HCT116 (cell line): ENCODE data around the gene LALBA. TPM values are rescaled to one million over a fixed set of nuclear protein-coding genes. Genes with fewer than 3 reads are reported as not detected.

Source experiments
- ATAC-seq: fragments of 200-7000 bp; cut with Tn5 transposase; 2 replicates; pipeline ENCODE4 v1.9.1; 2020; ENCODE audit warnings: mild to moderate bottlenecking, moderate library complexity
- BruUV-seq: library from RNA; stranded (reverse); fragments of 400-500 nt; replicated peaks from 2 replicates; lab custom pipeline; 2021; lab: Mats Ljungman, UMichigan
- CTCF ChIA-PET: fragments of 300-600 bp; sonication (Branson Sonifier 250); formaldehyde crosslinking; loops from one replicate; lab custom pipeline; 2021; ENCODE audit warnings: antibody characterized with exemption; lab: Charles Lee
- POLR2A ChIA-PET: fragments of 300-600, 350-600 bp; sonication (Branson Sonifier 250); formaldehyde crosslinking; loops from one replicate; lab custom pipeline; 2021; ENCODE audit warnings: antibody characterized with exemption; lab: Charles Lee
- RAD21 ChIA-PET, 2 experiments: fragments of 300-600 bp; sonication (Branson Sonifier 250); formaldehyde crosslinking; loops; one replicate each; lab custom pipeline; 2023; ENCODE audit warnings: low total read pairs in 2 of 2; ENCODE audit not compliant: uncharacterized antibody in 2 of 2, unreplicated experiment in 2 of 2, low non-redundant PET in 1 of 2; lab: Charles Lee
- DNase-seq: peaks from one replicate; pipeline ENCODE4 v3.0.0-alpha.2; 2010; ENCODE audit warnings: low read depth, low spot score
- H2AFZ ChIP-seq: fragments of 200-600 bp; shearing (Covaris generic), sonication (generic); 2 replicates; pipeline ENCODE4 v1.6.1; 2017; ENCODE audit warnings: low read depth, mixed run types, mixed read lengths, antibody characterized with exemption, low read length; ENCODE audit not compliant: poor library complexity, severe bottlenecking
- H3K27ac ChIP-seq: 2 replicates; pipeline ENCODE4 v1.5.1; 2012; ENCODE audit warnings: low read depth, low read length
- H3K27me3 ChIP-seq: fragments of 200-600 bp; sonication (generic); 2 replicates; pipeline ENCODE4 v1.6.1; 2016; ENCODE audit warnings: mixed run types, low read length, mixed read lengths; ENCODE audit not compliant: insufficient read depth
- H3K36me3 ChIP-seq, 2 experiments: fragments of 200-500 bp in 1 of 2; fragments of 200-600 bp in 1 of 2; sonication (Bioruptor generic) in 1 of 2; sonication (generic) in 1 of 2; 2 replicates each; pipeline versions ENCODE4 v1.5.1 to v1.6.1; 2014 to 2016; ENCODE audit warnings: low read length in 2 of 2, inconsistent platforms in 1 of 2, mixed read lengths in 1 of 2, mixed run types in 1 of 2; ENCODE audit not compliant: insufficient read depth in 2 of 2, control insufficient read depth in 1 of 2
- H3K4me1 ChIP-seq, 2 experiments: fragments of 200-600 bp in 1 of 2; sonication (generic) in 1 of 2; 2 replicates each; pipeline versions ENCODE4 v1.5.1 to v1.6.1; 2012 to 2017; ENCODE audit warnings: low read length in 2 of 2, inconsistent platforms in 1 of 2, mild to moderate bottlenecking in 1 of 2, mixed read lengths in 1 of 2, mixed run types in 1 of 2, moderate library complexity in 1 of 2; ENCODE audit not compliant: insufficient read depth in 2 of 2, control insufficient read depth in 1 of 2
- H3K4me2 ChIP-seq: fragments of 200-600 bp; sonication (generic); 2 replicates; pipeline ENCODE4 v1.6.1; 2017; ENCODE audit warnings: mixed run types, low read length, mixed read lengths
- H3K4me3 ChIP-seq, 2 experiments: fragments of 200-600 bp in 1 of 2; sonication (generic) in 1 of 2; replicated peaks in 1 of 2; 2 replicates each; pipeline ENCODE4 v1.5.1; 2011 to 2016; ENCODE audit warnings: low read length in 2 of 2, control low read depth in 1 of 2, low read depth in 1 of 2, mild to moderate bottlenecking in 1 of 2, mixed read lengths in 1 of 2, mixed run types in 1 of 2
- H3K79me2 ChIP-seq: fragments of 200-600 bp; sonication (generic); 2 replicates; pipeline ENCODE4 v1.6.1; 2017; ENCODE audit warnings: mild to moderate bottlenecking, mixed run types, low read length, moderate library complexity, mixed read lengths; ENCODE audit not compliant: insufficient read depth
- H3K9ac ChIP-seq: fragments of 200-600 bp; sonication (generic); 2 replicates; pipeline ENCODE4 v1.6.1; 2016; ENCODE audit warnings: low read length, mixed read lengths
- H3K9me2 ChIP-seq: fragments of 200-600 bp; sonication (generic), shearing (Covaris generic); 2 replicates; pipeline ENCODE4 v1.6.1; 2017; ENCODE audit warnings: mixed run types, mild to moderate bottlenecking, moderate library complexity; ENCODE audit not compliant: insufficient read depth
- H3K9me3 ChIP-seq, 2 experiments: fragments of 200-500 bp in 1 of 2; fragments of 200-600 bp in 1 of 2; sonication (Bioruptor generic) in 1 of 2; sonication (generic) in 1 of 2; 2 replicates each; pipeline ENCODE4 v1.6.1; 2014 to 2017; ENCODE audit warnings: low read length in 2 of 2, mixed read lengths in 2 of 2, inconsistent platforms in 1 of 2, low read depth in 1 of 2, mild to moderate bottlenecking in 1 of 2, mixed run types in 1 of 2, moderate library complexity in 1 of 2; ENCODE audit not compliant: control insufficient read depth in 1 of 2, insufficient read depth in 1 of 2
- H4K20me1 ChIP-seq: fragments of 200-600 bp; sonication (generic), shearing (Covaris generic); 2 replicates; pipeline ENCODE4 v1.6.1; 2017; ENCODE audit warnings: mixed run types, mild to moderate bottlenecking, moderate library complexity; ENCODE audit not compliant: insufficient read depth
- CBX3 ChIP-seq: IDR thresholded peaks from 2 replicates; pipeline ENCODE4 v1.6.1; 2012; ENCODE audit warnings: low read depth
- EGR1 ChIP-seq: IDR thresholded peaks from 2 replicates; pipeline ENCODE4 v1.6.1; 2012; ENCODE audit warnings: low read depth
- ELF1 ChIP-seq: IDR thresholded peaks from 2 replicates; pipeline ENCODE4 v1.6.1; 2012; ENCODE audit warnings: low read depth, borderline replicate concordance
- EZH2phosphoT487 ChIP-seq: fragments of 200-600 bp; IDR thresholded peaks from 2 replicates; pipeline ENCODE4 v1.6.1; 2018; ENCODE audit warnings: antibody characterized with exemption, borderline replicate concordance
- POLR2AphosphoS5 ChIP-seq: IDR thresholded peaks from 2 replicates; pipeline ENCODE4 v1.6.1; 2011; ENCODE audit warnings: mild to moderate bottlenecking, low read depth, low read length, moderate library complexity
- RAD21 ChIP-seq: IDR thresholded peaks from 2 replicates; pipeline ENCODE4 v1.6.1; 2012; ENCODE audit warnings: low read depth, mild to moderate bottlenecking
- SIN3A ChIP-seq: IDR thresholded peaks from 2 replicates; pipeline ENCODE4 v1.6.1; 2012; ENCODE audit warnings: low read depth
- TCF7L2 ChIP-seq: IDR thresholded peaks from 2 replicates; pipeline ENCODE4 v1.7.0; 2011; ENCODE audit warnings: borderline replicate concordance, inconsistent platforms; ENCODE audit not compliant: insufficient read depth, insufficient read length; ENCODE audit errors: extremely low read depth
- YY1 ChIP-seq: IDR thresholded peaks from 2 replicates; pipeline ENCODE4 v1.6.1; 2011; ENCODE audit warnings: low read length, low read depth, moderate library complexity, mild to moderate bottlenecking; ENCODE audit not compliant: insufficient replicate concordance; ENCODE audit errors: extremely low read depth
- ZFX ChIP-seq: fragments of 450-650 bp; IDR thresholded peaks from 2 replicates; pipeline ENCODE4 v1.6.1; 2017
- intact Hi-C: fragments of 100-400 bp; cut with micrococcal nuclease; formaldehyde crosslinking; loops from 2 replicates; pipeline ENCODE4 v1.10.0; 2022
- total RNA-seq: library from RNA; stranded (reverse); gene quantifications from one replicate; pipeline ENCODE4 v1.2.1, GENCODE V29; 2021; ENCODE audit not compliant: unreplicated experiment
- TF ChIP-seq, protein P1 (sequence below), 3 experiments: fragments of 200-600 bp in 1 of 3; sonication (generic) in 1 of 3; IDR thresholded peaks in 2 of 3; conservative IDR thresholded peaks in 1 of 3; 2 replicates each; pipeline ENCODE4 v1.5.1; 2012 to 2017; ENCODE audit warnings: low read depth in 2 of 3, low read length in 2 of 3, antibody characterized with exemption in 1 of 3, borderline replicate concordance in 1 of 3, control low read depth in 1 of 3, mild to moderate bottlenecking in 1 of 3, mixed read lengths in 1 of 3, mixed run types in 1 of 3, moderate library complexity in 1 of 3; ENCODE audit not compliant: insufficient read depth in 1 of 3
- TF ChIP-seq, protein P2 (sequence below): IDR thresholded peaks from 2 replicates; pipeline ENCODE4 v1.6.1; 2011; ENCODE audit warnings: mild to moderate bottlenecking, low read length, moderate library complexity; ENCODE audit not compliant: insufficient replicate concordance; ENCODE audit errors: extremely low read depth
- TF ChIP-seq, protein P3 (sequence below): IDR thresholded peaks from 2 replicates; pipeline ENCODE4 v1.6.1; 2012; ENCODE audit warnings: low read depth
- TF ChIP-seq, protein P4 (sequence below): IDR thresholded peaks from 2 replicates; pipeline ENCODE4 v1.6.1; 2012

LALBA gene
- total RNA-seq, 1 experiment from 2014 or later = not detected

DNA sequence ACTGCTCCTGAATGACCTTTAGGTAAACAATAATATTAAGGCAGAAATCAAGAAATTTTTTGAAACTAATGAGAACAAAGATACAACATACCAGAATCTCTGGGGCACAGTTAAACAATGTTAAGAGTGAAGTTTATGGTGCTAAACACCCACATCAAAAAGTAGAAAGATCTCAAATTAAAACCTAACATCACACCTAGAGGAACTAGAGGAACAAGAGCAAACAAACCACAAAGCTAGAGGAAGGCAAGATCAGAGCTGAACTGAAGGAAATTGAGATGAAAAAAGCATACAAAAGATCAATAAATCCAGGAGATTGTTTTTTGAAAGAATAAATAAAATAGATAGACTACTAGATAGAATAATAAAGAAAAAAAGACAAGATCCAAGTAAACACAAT lies 37.2 kb downstream of the LALBA start:
- Histone ChIP-seq H3K9ac (no peak overlapping the region), H3K4me2 (no peak overlapping the region), H4K20me1 (no peaks in the 10 kb centered on the region; the same call in 1 of the 2 replicates), H3K4me1 (no peaks in the 10 kb centered on the region), H3K79me2 (no peaks in the 10 kb centered on the region), H3K9me2 (no peaks in the 10 kb centered on the region), H3K27me3 (no peaks in the 10 kb centered on the region), H3K36me3 (no peaks in the 10 kb centered on the region), H3K4me3 (no peak overlapping the region), H2AFZ (no peak overlapping the region), H3K27ac (no peak overlapping the region), H3K9me3 (no peaks in the 10 kb centered on the region)
- no peak for ATAC-seq
- intact Hi-C loops = no loop called here
- ChIA-PET POLR2A (no interaction called here), CTCF (interaction anchor here (0.5 to 1.0 kb wide), 2 partner anchors 10 to 114 kb away, joined by 3 to 4 read pairs; no protein-coding TSS in a partner anchor), RAD21 (no interaction called here)
- TF ChIP-seq, protein P1, sequence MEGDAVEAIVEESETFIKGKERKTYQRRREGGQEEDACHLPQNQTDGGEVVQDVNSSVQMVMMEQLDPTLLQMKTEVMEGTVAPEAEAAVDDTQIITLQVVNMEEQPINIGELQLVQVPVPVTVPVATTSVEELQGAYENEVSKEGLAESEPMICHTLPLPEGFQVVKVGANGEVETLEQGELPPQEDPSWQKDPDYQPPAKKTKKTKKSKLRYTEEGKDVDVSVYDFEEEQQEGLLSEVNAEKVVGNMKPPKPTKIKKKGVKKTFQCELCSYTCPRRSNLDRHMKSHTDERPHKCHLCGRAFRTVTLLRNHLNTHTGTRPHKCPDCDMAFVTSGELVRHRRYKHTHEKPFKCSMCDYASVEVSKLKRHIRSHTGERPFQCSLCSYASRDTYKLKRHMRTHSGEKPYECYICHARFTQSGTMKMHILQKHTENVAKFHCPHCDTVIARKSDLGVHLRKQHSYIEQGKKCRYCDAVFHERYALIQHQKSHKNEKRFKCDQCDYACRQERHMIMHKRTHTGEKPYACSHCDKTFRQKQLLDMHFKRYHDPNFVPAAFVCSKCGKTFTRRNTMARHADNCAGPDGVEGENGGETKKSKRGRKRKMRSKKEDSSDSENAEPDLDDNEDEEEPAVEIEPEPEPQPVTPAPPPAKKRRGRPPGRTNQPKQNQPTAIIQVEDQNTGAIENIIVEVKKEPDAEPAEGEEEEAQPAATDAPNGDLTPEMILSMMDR (IDR thresholded peaks at IDR 0.05 in 2 of 3, conservative IDR thresholded peaks at IDR 0.05 in 1 of 3; ENCODE audit: borderline replicate concordance in 1 of 3, insufficient read depth in 1 of 3, low read depth in 2 of 3, low read length in 2 of 3) = no peak
- no peak for TF ChIP-seq EZH2phosphoT487
- no peak for TF ChIP-seq POLR2AphosphoS5
- no peak for TF ChIP-seq RAD21
- no peak for TF ChIP-seq ELF1
- TF ChIP-seq, protein P2, sequence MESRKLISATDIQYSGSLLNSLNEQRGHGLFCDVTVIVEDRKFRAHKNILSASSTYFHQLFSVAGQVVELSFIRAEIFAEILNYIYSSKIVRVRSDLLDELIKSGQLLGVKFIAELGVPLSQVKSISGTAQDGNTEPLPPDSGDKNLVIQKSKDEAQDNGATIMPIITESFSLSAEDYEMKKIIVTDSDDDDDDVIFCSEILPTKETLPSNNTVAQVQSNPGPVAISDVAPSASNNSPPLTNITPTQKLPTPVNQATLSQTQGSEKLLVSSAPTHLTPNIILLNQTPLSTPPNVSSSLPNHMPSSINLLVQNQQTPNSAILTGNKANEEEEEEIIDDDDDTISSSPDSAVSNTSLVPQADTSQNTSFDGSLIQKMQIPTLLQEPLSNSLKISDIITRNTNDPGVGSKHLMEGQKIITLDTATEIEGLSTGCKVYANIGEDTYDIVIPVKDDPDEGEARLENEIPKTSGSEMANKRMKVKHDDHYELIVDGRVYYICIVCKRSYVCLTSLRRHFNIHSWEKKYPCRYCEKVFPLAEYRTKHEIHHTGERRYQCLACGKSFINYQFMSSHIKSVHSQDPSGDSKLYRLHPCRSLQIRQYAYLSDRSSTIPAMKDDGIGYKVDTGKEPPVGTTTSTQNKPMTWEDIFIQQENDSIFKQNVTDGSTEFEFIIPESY = no peak
- no peak for TF ChIP-seq EGR1
- TF ChIP-seq TCF7L2 = no peak
- no peak for TF ChIP-seq CBX3
- TF ChIP-seq SIN3A = no peak
- TF ChIP-seq ZFX = no peak
- TF ChIP-seq YY1 = no peak
- TF ChIP-seq, protein P3, sequence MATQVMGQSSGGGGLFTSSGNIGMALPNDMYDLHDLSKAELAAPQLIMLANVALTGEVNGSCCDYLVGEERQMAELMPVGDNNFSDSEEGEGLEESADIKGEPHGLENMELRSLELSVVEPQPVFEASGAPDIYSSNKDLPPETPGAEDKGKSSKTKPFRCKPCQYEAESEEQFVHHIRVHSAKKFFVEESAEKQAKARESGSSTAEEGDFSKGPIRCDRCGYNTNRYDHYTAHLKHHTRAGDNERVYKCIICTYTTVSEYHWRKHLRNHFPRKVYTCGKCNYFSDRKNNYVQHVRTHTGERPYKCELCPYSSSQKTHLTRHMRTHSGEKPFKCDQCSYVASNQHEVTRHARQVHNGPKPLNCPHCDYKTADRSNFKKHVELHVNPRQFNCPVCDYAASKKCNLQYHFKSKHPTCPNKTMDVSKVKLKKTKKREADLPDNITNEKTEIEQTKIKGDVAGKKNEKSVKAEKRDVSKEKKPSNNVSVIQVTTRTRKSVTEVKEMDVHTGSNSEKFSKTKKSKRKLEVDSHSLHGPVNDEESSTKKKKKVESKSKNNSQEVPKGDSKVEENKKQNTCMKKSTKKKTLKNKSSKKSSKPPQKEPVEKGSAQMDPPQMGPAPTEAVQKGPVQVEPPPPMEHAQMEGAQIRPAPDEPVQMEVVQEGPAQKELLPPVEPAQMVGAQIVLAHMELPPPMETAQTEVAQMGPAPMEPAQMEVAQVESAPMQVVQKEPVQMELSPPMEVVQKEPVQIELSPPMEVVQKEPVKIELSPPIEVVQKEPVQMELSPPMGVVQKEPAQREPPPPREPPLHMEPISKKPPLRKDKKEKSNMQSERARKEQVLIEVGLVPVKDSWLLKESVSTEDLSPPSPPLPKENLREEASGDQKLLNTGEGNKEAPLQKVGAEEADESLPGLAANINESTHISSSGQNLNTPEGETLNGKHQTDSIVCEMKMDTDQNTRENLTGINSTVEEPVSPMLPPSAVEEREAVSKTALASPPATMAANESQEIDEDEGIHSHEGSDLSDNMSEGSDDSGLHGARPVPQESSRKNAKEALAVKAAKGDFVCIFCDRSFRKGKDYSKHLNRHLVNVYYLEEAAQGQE = no peak
- TF ChIP-seq, protein P4, sequence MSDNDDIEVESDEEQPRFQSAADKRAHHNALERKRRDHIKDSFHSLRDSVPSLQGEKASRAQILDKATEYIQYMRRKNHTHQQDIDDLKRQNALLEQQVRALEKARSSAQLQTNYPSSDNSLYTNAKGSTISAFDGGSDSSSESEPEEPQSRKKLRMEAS = no peak
- no peak for DNase-seq
- BruUV-seq = no TSS peak
